Osteoblast (primary cell): ENCODE measurements around the gene PRR20D. TPM values are rescaled to one million over a fixed set of nuclear protein-coding genes. Genes with fewer than 3 reads are reported as not detected.
"Not testable (repeated sequence)": the region's sequence is repeated elsewhere in the genome, so short reads cannot be mapped to it uniquely, and the experiment has no call there.

ENCODE experiments used
- DNase-seq: peaks from one replicate; pipeline ENCODE4 v3.0.0; 2011; ENCODE audit warnings: low spot score, mixed read lengths; ENCODE audit not compliant: insufficient read length; ENCODE audit errors: missing footprints
- H2AFZ ChIP-seq: 2 replicates; pipeline ENCODE4 v1.6.0; 2011; ENCODE audit warnings: mild to moderate bottlenecking, low read length
- H3K27ac ChIP-seq: 2 replicates; pipeline ENCODE4 v1.5.1; 2011; ENCODE audit warnings: mild to moderate bottlenecking, low read depth, low read length, moderate library complexity
- H3K27me3 ChIP-seq: 2 replicates; pipeline ENCODE4 v1.6.0; 2012; ENCODE audit warnings: mild to moderate bottlenecking, control low read depth, inconsistent platforms, low read length, moderate library complexity; ENCODE audit not compliant: insufficient read depth
- H3K36me3 ChIP-seq: 2 replicates; pipeline ENCODE4 v1.5.1; 2011; ENCODE audit warnings: mild to moderate bottlenecking, low read length, control low read depth, moderate library complexity; ENCODE audit not compliant: insufficient read depth
- H3K4me1 ChIP-seq: 2 replicates; pipeline ENCODE4 v1.5.1; 2011; ENCODE audit warnings: mild to moderate bottlenecking, low read length, control low read depth, moderate library complexity; ENCODE audit not compliant: insufficient read depth
- H3K4me2 ChIP-seq: 2 replicates; pipeline ENCODE4 v1.6.0; 2011; ENCODE audit warnings: mild to moderate bottlenecking, low read length; ENCODE audit not compliant: insufficient read depth
- H3K4me3 ChIP-seq: fragments of 200-600 bp; sonication (generic); 3 replicates; pipeline ENCODE4 v1.5.1; 2012; ENCODE audit warnings: mild to moderate bottlenecking, low read length, inconsistent platforms; ENCODE audit not compliant: insufficient read depth
- H3K79me2 ChIP-seq: 2 replicates; pipeline ENCODE4 v1.6.0; 2012; ENCODE audit warnings: mild to moderate bottlenecking, low read length, control low read depth, inconsistent platforms; ENCODE audit not compliant: insufficient read depth
- H3K9me3 ChIP-seq: 2 replicates; pipeline ENCODE4 v1.5.1; 2011; ENCODE audit warnings: low read depth, low read length, control low read depth
- H4K20me1 ChIP-seq: 2 replicates; pipeline ENCODE4 v1.6.0; 2012; ENCODE audit warnings: mild to moderate bottlenecking, low read length, control low read depth; ENCODE audit not compliant: insufficient read depth
- small RNA-seq: library from RNA; depleted of rRNA; stranded (forward); fragments of <200 nt; gene quantifications from one replicate; pipeline ENCODE3, GENCODE V24; 2012
- total RNA-seq: library from RNA; depleted of rRNA; stranded (reverse); fragments of >200 nt; gene quantifications from 2 replicates; pipeline ENCODE4 v1.2.3, GENCODE V29; 2012
- TF ChIP-seq, protein P1 (sequence below): IDR thresholded peaks from 2 replicates; pipeline ENCODE4 v1.5.1; 2011; ENCODE audit warnings: mild to moderate bottlenecking, low read depth, low read length, moderate library complexity; ENCODE audit errors: extremely low read depth

The PRR20D gene
- total RNA-seq, 1 donor: not detected

DNA sequence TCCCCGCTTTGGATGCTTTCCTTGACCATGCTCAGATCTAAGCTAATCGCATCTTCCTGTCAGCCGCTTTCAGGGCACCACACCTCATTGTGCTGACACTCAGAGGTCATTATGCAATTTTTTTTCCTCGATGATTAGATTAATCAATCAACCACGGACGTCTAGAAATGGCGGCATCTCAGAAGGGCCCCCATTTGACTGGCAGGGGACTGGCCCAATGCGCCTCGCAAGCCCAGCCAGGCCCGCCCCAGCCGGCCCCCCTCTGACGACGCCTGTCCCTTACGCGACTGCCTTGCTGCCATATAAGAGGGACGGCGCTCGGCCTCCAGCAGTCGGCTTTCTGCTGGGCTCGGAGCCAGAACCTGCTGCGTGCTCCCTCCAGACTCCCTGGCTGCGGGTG lies 6.7 kb upstream of the PRR20D start, which contains the start of gene PRR20C:
PRR20C (plus strand) TSS at position 301 of the 400 bp plus-strand sequence. CDS start 387 bp downstream, outside the sequence.
- not testable (repeated sequence) for H3K4me1 ChIP-seq, H3K27ac ChIP-seq, H3K36me3 ChIP-seq, H3K9me3 ChIP-seq, DNase-seq, H4K20me1 ChIP-seq, H2AFZ ChIP-seq, H3K4me2 ChIP-seq, H3K27me3 ChIP-seq, H3K4me3 ChIP-seq, H3K79me2 ChIP-seq

- not testable (repeated sequence) for H3K4me2 ChIP-seq, H3K36me3 ChIP-seq, H4K20me1 ChIP-seq, H3K4me3 ChIP-seq, H3K9me3 ChIP-seq, H3K27me3 ChIP-seq, DNase-seq, H3K79me2 ChIP-seq, H3K27ac ChIP-seq, H3K4me1 ChIP-seq, H2AFZ ChIP-seq
Measured at GRCh38 chr13:57166897-57167296, 6.5 kb downstream of the PRR20D start, which contains the start of gene PRR20E. TSS of gene PRR20E (plus strand) at chr13:57167197. CDS start at chr13:57167584, 387 bp downstream.

DNA sequence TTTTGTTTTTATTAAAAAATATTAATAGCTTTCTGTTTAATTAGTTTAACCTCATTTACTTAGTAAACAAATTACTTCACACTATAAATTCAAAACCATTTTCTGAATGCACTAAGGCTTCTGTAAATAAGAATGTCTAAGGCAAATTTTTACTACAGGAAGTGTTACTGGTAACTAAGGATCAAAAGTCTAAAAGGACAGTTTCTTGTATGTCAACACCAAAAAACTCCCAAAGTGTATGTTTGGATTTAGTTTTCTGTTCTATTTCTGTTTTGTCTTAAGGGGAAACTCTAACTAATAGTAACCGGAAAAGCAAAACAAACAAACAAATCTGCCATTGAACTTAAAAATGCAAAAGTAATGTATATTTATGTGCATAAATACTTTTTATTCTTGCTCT lies 31.2 kb downstream of the PRR20D start:
- DNase-seq: no peak
- Histone ChIP-seq H3K27ac (no peak overlapping the region), H3K4me1 (no peaks in the 10 kb centered on the region), H3K36me3 (no peaks in the 10 kb centered on the region), H3K4me2 (no peak overlapping the region), H4K20me1 (no peaks in the 10 kb centered on the region), H3K9me3 (peaks cover 2% of the 10 kb centered on the region), H2AFZ (no peak overlapping the region), H3K4me3 (no peak overlapping the region), H3K27me3 (no peaks in the 10 kb centered on the region), H3K79me2 (no peaks in the 10 kb centered on the region)
- TF ChIP-seq, protein P1, sequence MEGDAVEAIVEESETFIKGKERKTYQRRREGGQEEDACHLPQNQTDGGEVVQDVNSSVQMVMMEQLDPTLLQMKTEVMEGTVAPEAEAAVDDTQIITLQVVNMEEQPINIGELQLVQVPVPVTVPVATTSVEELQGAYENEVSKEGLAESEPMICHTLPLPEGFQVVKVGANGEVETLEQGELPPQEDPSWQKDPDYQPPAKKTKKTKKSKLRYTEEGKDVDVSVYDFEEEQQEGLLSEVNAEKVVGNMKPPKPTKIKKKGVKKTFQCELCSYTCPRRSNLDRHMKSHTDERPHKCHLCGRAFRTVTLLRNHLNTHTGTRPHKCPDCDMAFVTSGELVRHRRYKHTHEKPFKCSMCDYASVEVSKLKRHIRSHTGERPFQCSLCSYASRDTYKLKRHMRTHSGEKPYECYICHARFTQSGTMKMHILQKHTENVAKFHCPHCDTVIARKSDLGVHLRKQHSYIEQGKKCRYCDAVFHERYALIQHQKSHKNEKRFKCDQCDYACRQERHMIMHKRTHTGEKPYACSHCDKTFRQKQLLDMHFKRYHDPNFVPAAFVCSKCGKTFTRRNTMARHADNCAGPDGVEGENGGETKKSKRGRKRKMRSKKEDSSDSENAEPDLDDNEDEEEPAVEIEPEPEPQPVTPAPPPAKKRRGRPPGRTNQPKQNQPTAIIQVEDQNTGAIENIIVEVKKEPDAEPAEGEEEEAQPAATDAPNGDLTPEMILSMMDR: no peak

GRCh38 chr13:57212989-57213388 lies 52.6 kb downstream of the PRR20D start:
- Histone ChIP-seq H3K4me1 (no peaks in the 10 kb centered on the region), H2AFZ (no peak overlapping the region), H3K27me3 (no peaks in the 10 kb centered on the region), H3K79me2 (no peaks in the 10 kb centered on the region), H3K36me3 (no peaks in the 10 kb centered on the region), H3K4me2 (no peak overlapping the region), H3K9me3 (no peaks in the 10 kb centered on the region), H4K20me1 (no peaks in the 10 kb centered on the region), H3K4me3 (no peak overlapping the region), H3K27ac (no peak overlapping the region)
- DNase-seq: no peak
- TF ChIP-seq, protein P1: no peak

Small RNA genes lying within 50 kb of the gene (small RNA-seq; reads per million reads assigned to genes)
- gene PRR20FP: not detected

Other genes with a start within 250 kb of the PRR20D start
- gene PRR20A, start 19.7 kb upstream of the PRR20D start, total RNA-seq: not detected in 2 replicates
- not detected in 2 replicates for gene PRR20B, start 13.1 kb upstream of the PRR20D start, total RNA-seq
- gene PRR20C, start 6.6 kb upstream of the PRR20D start, total RNA-seq: not detected in 2 replicates
- gene PRR20E, start 6.6 kb downstream of the PRR20D start, total RNA-seq: not detected in 2 replicates